Pancreas (tissue), 10 donors: ENCODE results near the gene PHACTR3. TPM values are rescaled to one million over a fixed set of nuclear protein-coding genes. Genes with fewer than 3 reads are reported as not detected.
A peak's percentile ranks its signal among the peaks of the same experiment; 100 is the strongest.

Experiments used
- ATAC-seq, 4 donors: fragments of 200-7000 bp; cut with Tn5 transposase; one replicate each; pipeline versions ENCODE4 v1.8.0 to v1.9.1; 2020; ENCODE audit warnings: mild to moderate bottlenecking in 4 of 4, moderate library complexity in 4 of 4
- DNase-seq, 6 donors: peaks; one replicate each; pipeline ENCODE4 v3.0.0-alpha.2; 2020
- FAIRE-seq: peaks from 2 replicates; lab custom pipeline; 2012; peaks lifted over from hg19 to GRCh38; lab: Jason Lieb, UNC
- H3K27ac ChIP-seq, 4 donors: fragments of 200-600 bp; sonication (generic); 1 replicate in 3 of 4; 2 replicates in 1 of 4; pipeline versions ENCODE4 v1.5.0 to v1.8.0; 2020
- H3K27me3 ChIP-seq, 4 donors: fragments of 200-600 bp; one replicate each; pipeline ENCODE4 v1.8.0; 2021
- H3K36me3 ChIP-seq, 3 donors: fragments of 200-600 bp; sonication (generic) in 1 of 3; one replicate each; pipeline versions ENCODE4 v1.5.0 to v1.8.0; 2020 to 2021
- H3K4me1 ChIP-seq, 3 donors: fragments of 200-600 bp; one replicate each; pipeline ENCODE4 v1.8.0; 2021
- H3K4me3 ChIP-seq, 4 donors: fragments of 200-600 bp; sonication (generic) in 2 of 4; one replicate each; pipeline versions ENCODE4 v1.5.0 to v1.8.0; 2020 to 2021
- H3K9me3 ChIP-seq, 4 donors: fragments of 200-600 bp; one replicate each; pipeline ENCODE4 v1.8.0; 2021
- CTCF ChIP-seq, 4 donors: fragments of 200-600 bp; sonication (generic) in 3 of 4; IDR thresholded peaks; one replicate each; pipeline versions ENCODE4 v1.5.0 to v1.8.0; 2021; ENCODE audit warnings: antibody characterized with exemption in 4 of 4
- WGBS, 2 donors: extraction: QIAGEN DNeasy Blood & Tissue Kit; methylation state at CpG; one replicate each; pipeline ENCODE4 v1.1.7; 2013; 5-methylcytosine and 5-hydroxymethylcytosine counted together
- intact Hi-C, 3 donors: fragments of 100-400 bp; cut with DNase I; formaldehyde crosslinking; loops; one replicate each; pipeline versions ENCODE4 v1.11.1 to v1.14.2; 2022
- polyA plus RNA-seq, 2 donors: library from polyadenylated mRNA; stranded (reverse); fragments of 200-250 nt; gene quantifications; one replicate each; pipeline ENCODE4 v1.2.3, GENCODE V29; 2013
- total RNA-seq, 6 donors: library from RNA; stranded (reverse); fragmentation: NEBNext Ultra II Directional in 4 of 6; extraction: Animal tissue kit (Norgen Biotek cat#: 25700) in 4 of 6; gene quantifications; one replicate each; pipeline versions ENCODE4 v1.2.1 to v1.2.4, GENCODE V29; 2021 to 2023
- donor health status: healthy with polysubstance abuse.
- donor health status: DM: no; HTN: no; CAD: no; lungs with moderate emphysema.
- donor health status: DM: no; HTN: no; CAD: no.
- donor health status: control.
- donor health status: control.
- donor health status: Bipolar disorder and iron deficiency.
- donor health status: DM: yes; HTN: yes; CAD: no.
- donor health status: DM: no; HTN: no; CAD: no.
- donor health status: DM: no; HTN: no; CAD: no.
- donor health status: DM: yes; HTN: yes; CAD: no.

Gene PHACTR3
- total and polyA plus RNA-seq, 8 donors: 0.14 to 1.5 (median 0.35) TPM; not detected in 3

GRCh38 chr20:59588236-59588855 lies 16.0 kb upstream of the PHACTR3 start:
- ATAC-seq (no peak), DNase-seq (peak in 1 of 6 donors; percentile 30), FAIRE-seq (no peak)
- Histone ChIP-seq H3K4me1 (no peaks in the 10 kb centered on the region), H3K9me3 (no peaks in the 10 kb centered on the region), H3K4me3 (no peak overlapping the region), H3K27me3 (no peaks in the 10 kb centered on the region), H3K27ac (no peak overlapping the region), H3K36me3 (no peaks in the 10 kb centered on the region)
- 75 to 76% methylated on average over 13 of the region's 13 CpGs for WGBS, 2 donors
- intact Hi-C loops: no loop called here
- TF ChIP-seq CTCF (IDR thresholded peaks at IDR 0.05): no peak

- WGBS, 2 donors: 72 to 84% methylated on average over 24 of the region's 24 CpGs
- Histone ChIP-seq H3K27me3 (no peaks in the 10 kb centered on the region), H3K27ac (no peak overlapping the region), H3K9me3 (no peaks in the 10 kb centered on the region), H3K4me3 (no peak overlapping the region), H3K36me3 (no peaks in the 10 kb centered on the region), H3K4me1 (no peaks in the 10 kb centered on the region)
- TF ChIP-seq CTCF (IDR thresholded peaks at IDR 0.05): no peak
- ATAC-seq: no peak
- DNase-seq: peak in 1 of 6 donors; percentile 23
- intact Hi-C loops: no loop called here
- FAIRE-seq: no peak
Measured at GRCh38 chr20:59589086-59589684, 15.2 kb upstream of the PHACTR3 start.

GRCh38 chr20:59591061-59591460 lies 13.3 kb upstream of the PHACTR3 start:
- Histone ChIP-seq H3K36me3 (no peaks in the 10 kb centered on the region), H3K9me3 (no peaks in the 10 kb centered on the region), H3K4me1 (no peaks in the 10 kb centered on the region), H3K27ac (no peak overlapping the region), H3K4me3 (no peak overlapping the region), H3K27me3 (peaks cover 0 to 9% (median 0%) of the 10 kb centered on the region in 4 donors)
- DNase-seq (no peak), ATAC-seq (no peak), FAIRE-seq (no peak)
- TF ChIP-seq CTCF (IDR thresholded peaks at IDR 0.05): no peak
- intact Hi-C loops: no loop called here
- 70 to 85% methylated on average over 12 of the region's 12 CpGs for WGBS, 2 donors

GRCh38 chr20:59596690-59597089 lies 7.7 kb upstream of the PHACTR3 start:
- Histone ChIP-seq H3K4me1 (no peaks in the 10 kb centered on the region), H3K36me3 (no peaks in the 10 kb centered on the region), H3K27ac (no peak overlapping the region), H3K27me3 (peaks cover 0 to 26% (median 0%) of the 10 kb centered on the region in 4 donors), H3K9me3 (no peaks in the 10 kb centered on the region), H3K4me3 (no peak overlapping the region)
- ATAC-seq: no peak
- intact Hi-C loops: no loop called here
- no peak for FAIRE-seq
- WGBS, 2 donors: 51% methylated on average over 5 of the region's 5 CpGs
- no peak for TF ChIP-seq CTCF (IDR thresholded peaks at IDR 0.05)
- DNase-seq: peak in 1 of 6 donors; percentile 31

GRCh38 chr20:59597240-59597639 lies 7.1 kb upstream of the PHACTR3 start:
- Histone ChIP-seq H3K27ac (no peak overlapping the region), H3K9me3 (no peaks in the 10 kb centered on the region), H3K27me3 (peaks cover 0 to 26% (median 0%) of the 10 kb centered on the region in 4 donors), H3K36me3 (no peaks in the 10 kb centered on the region), H3K4me3 (no peak overlapping the region), H3K4me1 (no peaks in the 10 kb centered on the region)
- no peak for DNase-seq
- intact Hi-C loops: no loop called here
- FAIRE-seq: no peak
- WGBS, 2 donors: 58 to 65% methylated on average over 1 of the region's 1 CpG
- no peak for TF ChIP-seq CTCF (IDR thresholded peaks at IDR 0.05)
- ATAC-seq: no peak
